Inflammatory macrophage treated with lipopolysaccharide for 1 hour (primary cell): ENCODE measurements around the gene WDR6.
A peak's percentile ranks its signal among the peaks of the same experiment; 100 is the strongest.

Experiments
- DNase-seq, 2 donors: peaks; one replicate each; pipeline ENCODE4 v3.0.0-alpha.2; 2020 to 2022

WDR6 gene

DNA sequence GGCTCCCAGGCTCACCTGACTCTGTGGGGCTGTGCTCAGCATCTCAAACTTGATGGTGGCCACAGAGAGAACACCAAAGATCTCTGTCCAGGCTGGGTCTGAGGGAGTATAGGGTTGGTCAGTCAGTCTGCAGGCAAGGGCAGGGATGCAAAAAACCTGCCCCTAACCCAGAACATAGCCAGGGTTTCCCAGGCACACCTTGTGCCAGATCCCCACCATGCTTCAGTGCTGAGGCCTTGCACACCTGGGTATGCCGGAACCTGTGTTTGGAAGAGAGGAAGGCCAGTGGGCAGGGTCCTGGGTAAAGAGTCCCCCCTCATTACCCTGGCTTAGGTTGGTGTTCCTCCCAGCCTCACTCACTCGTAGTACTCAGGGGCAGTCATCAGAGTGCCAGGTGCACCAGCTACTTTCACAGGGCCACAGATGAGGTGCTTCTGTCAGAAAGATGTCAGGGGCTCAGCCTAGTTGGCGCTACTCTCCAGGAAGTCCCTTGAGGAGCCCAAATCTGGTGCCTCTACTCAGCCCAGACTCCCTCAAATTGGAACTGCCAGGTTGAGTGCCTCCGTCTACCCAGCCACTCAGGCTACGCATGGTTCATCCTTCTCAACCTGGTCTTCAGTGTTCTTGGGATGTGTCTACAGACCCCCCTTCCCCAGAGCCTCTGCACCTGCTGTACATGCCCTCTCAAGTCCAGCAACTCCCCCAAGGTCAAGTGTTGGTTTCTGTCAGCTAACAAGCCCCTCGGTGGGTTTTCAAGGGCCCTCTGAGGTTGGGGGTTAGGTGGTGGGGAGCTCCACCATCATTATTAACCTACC is 9.4 kb downstream of the WDR6 start:
- DNase-seq = no peak

DNA sequence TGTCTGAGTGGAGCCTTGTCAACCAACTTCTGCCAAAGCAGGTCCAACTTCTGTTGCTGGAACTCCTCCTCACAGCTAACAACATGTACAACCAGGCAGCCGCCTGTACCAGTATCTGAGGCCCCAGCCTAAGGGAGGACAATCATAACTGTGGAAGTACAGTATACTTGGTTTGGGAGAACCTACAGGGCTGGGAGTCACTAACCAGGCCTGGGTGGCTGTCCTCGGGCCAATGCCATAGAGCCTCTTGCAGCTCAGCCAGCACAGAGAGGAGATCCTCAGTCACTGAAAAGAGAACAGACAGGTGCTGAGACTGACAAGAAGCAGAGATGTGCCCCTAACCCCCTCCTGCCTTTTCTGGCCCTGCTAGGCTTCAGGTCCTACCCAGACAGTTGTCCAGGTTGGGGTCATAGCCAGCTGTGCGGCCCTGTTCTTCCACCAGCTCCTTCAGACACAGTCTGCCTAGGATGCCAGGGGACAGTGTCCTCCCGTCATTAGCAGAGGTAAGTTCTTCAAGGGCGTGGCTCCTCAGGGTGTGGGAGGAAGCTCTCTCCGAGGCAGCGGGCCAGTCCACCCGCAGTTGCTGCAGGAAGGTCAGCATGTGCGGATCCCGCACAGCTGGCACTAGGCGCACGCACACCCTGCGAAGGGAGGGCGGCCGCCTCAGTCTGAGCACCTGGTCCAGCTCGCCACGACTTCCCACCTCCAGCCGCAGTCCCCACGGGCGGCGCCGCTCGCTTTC is 10.2 kb downstream of the WDR6 start:
- DNase-seq = peak in 1 of 2 donors; percentile 17

DNA sequence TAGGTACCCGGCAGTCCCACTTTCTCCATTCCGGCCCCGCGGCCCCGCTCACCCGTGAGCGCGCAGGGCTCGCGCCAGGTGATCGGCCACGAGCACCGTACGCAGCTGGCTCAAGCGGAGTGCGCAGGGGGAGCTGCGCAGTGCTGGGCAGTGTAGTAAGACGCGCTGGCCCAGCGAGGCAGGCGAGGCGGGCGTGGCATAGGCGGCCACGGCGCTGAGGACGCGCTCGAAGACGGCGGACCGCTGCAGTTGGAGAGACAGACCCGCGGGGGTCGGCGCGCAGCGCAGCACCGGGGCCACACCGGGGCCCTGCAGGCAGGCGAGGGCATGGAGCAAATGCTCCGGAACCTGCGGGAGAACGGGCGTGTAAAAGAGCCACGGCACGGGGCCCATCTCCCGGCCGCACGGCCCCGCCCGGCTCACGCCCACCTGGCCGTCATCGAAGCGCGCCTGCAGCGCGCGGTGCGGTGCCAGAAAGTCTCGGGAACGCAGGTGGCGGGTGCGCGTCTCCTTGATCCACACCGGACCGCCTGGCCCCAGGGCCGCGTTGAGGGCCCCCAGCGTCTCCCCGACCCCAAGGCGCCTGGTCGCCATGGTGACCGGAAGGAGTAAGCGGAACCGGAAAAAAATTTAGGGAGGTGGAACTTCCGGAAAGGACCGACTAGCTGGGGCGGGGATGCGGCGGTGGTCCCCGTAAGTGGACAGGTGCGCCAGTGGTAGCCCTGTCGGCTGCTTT is 10.9 kb downstream of the WDR6 start, which contains the start of gene DALRD3:
Gene DALRD3 (minus strand): TSS at position 610 of the 736 bp plus-strand sequence. CDS start 16 bp downstream, at position 594.
- peak; percentile 40 to 44 for DNase-seq

DNA sequence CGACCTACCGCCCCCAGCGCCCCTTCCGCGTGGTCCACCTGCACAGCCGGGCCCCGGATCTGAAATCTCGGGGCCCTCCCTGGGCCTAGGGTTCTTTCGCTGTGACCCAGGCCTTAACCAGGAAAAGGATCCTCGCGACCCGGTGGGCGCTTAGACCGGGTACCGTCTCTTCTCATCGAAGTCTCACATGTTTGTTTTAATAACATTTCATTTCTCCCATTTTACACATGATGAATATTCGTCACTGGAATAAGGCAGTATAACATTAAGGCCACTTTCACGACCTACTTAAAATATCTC is 11.5 kb downstream of the WDR6 start:
- no peak for DNase-seq

DNA sequence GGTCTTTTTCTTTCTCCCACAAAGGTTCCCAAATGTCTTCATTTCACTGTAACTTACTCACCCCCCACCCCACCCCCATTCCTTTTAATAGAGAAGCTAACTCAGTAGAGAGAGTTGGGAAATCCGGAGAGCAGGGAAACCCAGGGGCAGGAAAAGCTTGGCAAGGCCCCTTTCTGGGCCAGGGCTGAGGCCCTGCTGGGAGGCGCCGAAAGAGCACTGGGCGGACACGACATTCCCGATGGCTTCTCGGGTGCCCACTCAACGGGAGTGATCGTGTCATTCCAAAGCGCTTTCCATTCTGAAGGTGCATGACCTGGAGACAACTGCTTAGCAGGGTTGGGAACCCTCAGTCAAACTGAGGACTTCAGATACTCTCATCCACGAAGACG is 12.7 kb downstream of the WDR6 start:
- peak; percentile 86 to 92 for DNase-seq

DNA sequence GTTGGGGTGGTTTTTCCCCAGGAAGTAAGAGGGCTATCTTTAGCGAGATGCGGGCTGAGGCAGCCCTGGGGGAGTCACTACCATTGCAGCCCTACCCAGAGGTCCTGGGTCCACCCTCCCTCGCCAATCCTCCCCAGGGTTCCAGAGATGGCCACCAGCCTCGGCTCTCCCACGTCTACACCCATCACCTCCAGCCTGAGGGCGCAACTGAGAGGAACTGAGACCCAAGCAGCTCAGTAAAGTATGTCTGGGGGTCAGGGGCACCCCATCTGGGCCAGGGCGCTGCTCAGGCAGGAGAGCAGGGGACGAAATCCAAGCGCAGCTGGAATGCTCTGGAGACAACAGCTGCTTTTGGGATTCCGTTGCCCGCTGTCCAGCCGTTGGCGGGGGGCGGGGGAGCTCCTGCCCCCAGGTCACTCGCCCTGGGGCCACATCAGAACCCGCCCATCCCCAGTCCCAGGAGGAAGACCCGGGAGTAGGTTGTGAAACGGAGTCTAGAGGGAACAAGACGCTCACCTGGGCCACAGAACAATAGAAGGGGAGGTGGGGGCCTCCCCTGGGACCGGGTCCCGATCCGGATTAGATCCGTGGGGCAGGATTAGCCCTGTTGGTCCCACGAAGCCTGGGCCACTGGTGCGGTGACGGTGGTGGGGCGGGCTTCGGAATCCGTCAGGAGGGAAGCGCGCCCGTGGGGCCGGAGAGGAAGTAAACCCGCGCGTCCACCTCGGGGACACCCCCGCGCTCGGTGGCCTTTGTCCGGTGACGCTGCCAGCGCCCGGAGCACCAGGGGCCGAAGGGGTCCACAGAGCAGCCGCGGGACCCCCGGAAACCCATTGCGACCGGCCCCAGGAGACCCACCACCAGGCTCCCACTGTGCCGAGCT is 13.4 kb downstream of the WDR6 start:
- DNase-seq = peak; percentile 72 to 74

DNA sequence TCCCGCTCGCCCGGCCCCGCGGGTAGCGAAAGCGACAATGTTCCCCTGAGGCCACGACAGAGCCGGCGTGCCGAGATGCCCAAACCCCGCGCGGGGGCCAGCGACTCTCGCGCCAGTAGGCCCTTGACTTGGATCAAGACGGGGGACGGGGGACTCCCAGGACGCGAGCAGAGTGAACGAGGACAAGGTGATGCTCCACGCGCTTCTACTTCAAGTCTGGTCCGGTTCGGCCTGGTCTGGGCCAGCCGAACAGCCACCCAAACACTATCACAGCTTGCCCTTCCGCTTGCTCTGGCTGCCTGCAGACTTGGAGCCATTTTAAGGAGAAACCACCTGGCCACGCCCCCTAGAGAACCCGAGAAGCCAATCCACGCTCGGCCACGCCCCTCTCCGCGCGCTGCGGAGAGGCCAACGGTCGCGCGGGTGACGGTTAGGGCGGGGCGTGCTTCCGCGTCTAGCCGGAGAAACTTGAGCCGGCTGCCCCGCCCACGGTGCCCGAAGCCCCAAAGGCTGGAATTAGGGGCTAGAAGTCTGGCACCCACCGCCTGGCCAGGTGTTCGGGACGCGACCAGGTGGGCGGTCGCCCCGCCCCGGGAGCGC is 14.1 kb downstream of the WDR6 start:
- DNase-seq = peak; percentile 96 to 100

DNA sequence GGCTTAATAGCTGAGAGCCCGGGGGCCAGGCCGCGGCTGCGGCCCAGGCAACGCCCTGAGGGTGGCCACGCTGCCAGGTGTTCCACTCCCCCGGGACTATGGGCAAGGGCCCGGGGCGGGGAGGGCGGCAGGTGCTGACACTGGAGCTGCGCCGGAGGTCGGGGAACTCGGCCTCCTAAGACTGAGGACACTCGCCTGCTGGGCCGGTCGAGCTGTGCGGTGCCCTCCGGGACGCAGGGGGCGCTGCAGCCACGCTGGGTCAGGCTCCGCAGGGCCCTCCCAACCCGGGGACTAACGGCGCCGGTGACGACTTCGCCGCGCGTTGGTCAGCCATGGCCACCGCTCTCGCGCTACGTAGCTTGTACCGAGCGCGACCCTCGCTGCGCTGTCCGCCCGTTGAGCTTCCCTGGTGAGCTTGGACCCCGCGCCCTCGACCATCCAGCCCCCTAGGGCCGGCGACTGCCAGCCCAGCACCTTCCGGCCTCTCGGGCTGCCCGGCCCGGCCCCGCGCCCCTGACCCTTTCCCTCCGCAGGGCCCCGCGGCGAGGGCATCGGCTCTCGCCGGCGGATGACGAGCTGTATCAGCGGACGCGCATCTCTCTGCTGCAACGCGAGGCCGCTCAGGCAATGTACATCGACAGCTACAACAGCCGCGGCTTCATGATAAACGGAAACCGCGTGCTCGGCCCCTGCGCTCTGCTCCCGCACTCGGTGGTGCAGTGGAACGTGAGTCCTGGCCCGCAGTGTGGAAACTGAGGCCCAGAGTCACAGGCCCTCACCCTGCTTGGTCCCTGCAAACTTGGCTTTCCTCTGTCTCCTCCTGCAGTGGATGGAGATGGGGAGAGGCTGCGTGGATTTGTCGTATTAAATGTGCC is 14.9 kb downstream of the WDR6 start, which contains the start of gene NDUFAF3:
Gene NDUFAF3 (plus strand): TSS at position 309 of the 875 bp plus-strand sequence. CDS start 24 bp downstream, at position 333.
- DNase-seq = peak; percentile 87 to 96

DNA sequence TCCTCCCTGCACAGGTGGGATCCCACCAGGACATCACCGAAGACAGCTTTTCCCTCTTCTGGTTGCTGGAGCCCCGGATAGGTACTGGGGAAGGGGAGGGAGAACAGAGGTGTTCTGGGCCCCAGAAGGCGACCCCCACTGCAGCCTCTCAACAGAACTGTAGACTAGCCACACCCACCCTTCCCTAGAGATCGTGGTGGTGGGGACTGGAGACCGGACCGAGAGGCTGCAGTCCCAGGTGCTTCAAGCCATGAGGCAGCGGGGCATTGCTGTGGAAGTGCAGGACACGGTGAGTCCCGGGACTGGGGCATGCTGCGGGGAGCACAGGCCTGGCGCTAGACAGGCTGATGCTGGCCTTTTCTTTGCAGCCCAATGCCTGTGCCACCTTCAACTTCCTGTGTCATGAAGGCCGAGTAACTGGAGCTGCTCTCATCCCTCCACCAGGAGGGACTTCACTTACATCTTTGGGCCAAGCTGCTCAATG is 15.5 kb downstream of the WDR6 start:
- DNase-seq = no peak

DNA sequence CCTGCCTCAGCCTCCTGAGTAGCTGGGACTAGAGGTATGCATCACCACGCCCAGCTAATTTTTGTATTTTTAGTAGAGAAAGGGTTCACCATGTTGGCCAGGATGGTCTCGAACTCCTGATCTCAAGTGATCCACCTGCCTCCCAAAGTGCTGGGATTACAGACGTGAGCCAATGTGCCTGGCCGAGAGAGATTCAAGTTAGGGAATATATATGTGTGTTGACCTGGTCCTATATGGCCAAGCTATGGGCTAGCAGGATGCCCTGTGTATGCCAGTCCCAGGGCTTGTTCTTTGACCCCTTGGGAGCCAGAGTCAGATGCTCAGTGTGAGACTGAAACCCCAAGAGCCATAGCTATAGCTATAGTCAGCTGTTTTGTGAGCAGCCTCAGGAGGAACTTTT is 16.6 kb downstream of the WDR6 start:
- no peak for DNase-seq

DNA sequence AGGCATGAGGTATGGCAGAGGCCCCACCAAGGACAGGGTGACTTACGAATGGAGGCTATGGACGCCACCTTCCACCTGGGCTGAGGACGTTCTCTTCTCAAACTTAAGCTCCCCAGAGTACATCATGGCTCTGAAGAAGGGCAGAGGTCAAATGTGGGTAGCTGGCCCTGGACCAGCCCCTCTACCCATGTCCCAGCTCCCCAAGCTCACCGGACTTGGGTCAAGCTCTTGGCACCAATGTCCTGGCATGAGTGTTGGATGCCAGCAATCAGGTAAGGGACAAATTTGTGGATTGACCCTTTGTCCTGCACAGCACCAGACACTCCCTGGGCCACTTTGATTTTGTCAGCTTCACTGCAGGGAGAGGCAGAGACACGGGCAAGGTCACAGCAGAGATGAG is 17.3 kb downstream of the WDR6 start:
- DNase-seq = no peak

DNA sequence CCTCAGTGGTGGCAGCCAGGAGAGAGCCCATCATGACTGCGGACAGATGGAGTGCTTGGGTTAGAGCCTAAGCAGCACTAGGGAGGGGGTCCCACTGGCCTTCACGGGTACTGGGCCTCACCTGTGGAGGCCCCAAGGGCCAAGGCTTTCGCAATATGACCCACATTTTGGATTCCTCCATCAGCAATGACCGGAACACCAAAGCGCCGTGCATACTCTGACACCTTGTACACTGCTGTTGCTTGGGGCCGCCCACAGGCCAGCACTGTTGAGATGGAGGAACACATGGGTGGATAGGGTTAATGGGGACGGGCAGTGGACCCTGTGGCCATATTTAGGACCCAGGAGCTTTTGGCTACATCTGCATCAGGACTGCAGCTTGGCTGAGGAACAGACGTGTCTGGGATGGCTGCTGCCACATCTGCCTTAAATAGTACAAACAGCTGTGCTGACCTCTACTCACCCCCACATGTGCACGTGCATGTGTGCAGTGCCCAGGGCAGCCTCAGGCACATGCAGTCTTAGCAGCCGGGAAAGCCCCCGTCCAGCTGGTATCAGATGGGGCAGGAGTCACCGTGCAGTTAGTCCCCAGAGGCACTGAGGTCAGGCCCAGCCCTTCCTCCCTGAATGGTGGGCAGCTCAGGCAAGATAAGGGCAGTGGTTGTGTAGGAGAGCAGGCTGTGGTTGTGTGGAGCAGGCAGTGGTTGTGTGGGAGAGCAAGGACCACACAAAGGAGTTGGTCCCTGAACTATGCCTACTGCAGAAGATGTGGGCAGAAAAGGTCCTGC is 18.0 kb downstream of the WDR6 start:
- no peak for DNase-seq

DNA sequence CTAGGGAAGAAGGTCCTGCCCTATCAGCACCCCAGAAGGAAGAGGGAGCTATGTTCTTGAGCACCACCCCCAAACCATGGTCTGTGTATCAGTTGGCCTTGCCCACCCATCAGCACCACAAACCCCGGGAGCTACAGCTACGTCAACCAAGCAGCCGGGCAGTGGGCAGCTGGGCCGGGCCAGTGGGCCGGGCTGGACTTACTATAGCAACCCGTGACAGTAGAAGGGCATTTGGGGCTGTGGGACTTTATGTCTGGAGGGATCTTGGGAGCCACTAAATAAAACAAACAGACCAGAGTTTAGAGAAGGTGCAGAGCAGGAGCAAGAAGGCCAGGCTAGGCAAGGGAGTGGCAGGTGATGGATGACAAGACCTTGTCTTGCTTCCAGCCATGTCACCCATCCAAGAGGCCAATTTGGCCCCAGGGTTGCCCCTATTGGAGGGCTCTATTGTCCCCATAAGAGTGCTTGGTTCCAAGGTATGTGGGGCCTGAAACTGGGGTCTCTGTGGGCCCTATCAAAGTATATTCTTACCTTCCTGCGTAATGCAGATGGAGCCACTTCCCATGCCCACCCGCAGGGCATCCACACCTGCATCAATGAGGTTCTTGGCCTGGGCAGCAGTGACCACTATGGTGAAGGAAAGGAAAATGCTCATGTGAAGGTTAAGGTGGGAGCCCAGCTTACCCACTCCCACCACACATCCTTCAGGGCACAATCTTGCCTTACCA is 18.8 kb downstream of the WDR6 start:
- DNase-seq = no peak

DNA sequence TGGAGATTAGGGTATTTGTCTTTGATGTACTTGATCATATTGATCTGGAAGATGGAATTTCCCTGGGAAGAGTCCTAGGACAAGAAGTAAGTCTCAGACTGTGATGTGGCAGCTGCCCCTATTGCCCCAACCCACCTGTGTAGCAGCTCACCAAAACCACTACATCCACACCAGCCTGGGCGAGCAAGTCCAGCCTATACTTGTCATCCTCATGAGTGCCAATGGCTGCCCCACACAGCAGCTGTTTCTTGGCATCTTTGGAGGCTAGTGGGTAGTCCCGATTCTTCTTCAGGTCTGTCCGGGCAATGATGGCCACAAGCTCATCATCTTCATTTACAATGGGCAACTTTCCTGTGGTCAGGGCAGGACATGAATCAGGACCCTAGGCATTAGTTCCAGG is 19.3 kb downstream of the WDR6 start:
- DNase-seq = no peak

DNA sequence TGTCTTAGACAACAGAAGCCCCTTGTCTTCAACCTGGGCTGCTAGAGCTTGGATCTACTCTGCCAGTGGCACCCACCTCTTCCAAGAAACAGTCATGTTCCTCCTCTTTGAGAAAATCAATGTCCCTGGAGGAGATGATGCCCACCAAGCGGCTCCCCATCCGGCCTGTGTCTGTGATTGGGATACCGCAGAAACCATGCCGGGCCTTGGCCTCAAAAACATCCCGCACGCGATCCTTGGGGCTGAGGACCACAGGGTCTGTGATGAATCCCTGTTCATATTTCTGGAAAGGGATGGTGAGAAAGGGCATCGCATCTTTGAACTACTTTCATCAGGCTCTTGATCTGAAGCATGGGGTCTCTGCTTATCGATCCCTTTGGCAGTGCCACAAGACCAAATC is 20.4 kb downstream of the WDR6 start:
- no peak for DNase-seq

DNA sequence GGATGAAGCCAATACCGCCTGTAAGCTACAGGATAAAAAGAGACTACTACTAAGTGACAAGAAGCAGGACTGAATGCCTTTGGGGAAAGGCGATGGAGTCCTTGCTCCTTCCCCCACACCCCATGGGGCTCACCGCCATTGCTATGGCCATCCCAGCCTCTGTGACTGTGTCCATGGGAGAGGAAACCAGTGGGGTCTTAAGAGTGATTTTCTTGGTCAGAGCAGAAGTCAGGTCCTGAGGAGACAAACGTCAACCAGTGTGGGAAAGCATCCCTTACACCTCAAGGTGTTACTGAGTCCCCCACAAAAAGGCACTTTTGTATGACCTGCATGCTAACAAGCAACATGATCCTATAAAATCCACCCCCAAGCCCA is 21.1 kb downstream of the WDR6 start:
- DNase-seq = no peak

DNA sequence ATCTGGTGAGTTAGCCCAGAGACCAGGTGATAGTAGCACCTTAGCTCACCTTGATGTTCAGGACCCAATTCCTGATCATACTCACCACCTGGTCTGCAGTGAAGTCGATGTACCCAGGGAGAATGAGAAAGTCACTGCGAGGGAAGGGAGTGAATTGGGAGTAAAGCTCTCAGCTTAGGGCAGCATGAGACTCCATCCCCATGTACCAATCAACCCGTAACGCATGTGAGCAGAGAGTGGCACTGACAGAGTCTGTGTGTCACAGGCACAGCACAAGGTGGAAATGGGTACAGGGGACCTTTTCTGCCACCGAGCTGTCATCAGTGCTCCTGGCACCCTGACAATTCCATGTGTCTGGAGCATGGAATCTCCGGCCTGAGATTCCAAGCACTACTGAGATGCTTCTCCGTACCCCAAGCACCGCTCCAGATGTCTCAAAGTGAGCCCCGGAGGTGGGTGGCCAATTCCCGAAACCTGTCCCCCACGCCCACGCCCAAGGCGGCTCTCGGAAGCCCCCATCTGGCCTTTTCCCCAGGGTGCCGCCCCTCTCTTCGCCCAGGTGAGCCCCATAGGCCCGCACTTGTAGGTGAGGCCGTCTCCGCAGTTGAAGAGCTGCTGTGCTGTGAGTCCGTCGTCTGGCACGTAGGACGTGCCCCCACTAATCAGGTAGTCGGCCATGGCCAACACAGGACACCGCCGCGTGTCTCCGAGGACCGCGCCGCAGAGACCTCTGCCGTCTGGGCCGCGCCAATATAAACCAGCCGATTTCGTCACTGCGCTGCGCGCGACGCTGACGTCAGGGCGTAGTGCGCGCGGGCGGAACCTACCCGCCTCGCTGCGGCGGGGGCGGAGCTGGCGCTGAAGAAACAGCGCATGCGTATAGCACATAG is 21.7 kb downstream of the WDR6 start, which contains the start of gene IMPDH2:
Gene IMPDH2 (minus strand): TSS at position 726 of the 890 bp plus-strand sequence. CDS start 48 bp downstream, at position 678.
- DNase-seq = peak; percentile 91 to 99

DNA sequence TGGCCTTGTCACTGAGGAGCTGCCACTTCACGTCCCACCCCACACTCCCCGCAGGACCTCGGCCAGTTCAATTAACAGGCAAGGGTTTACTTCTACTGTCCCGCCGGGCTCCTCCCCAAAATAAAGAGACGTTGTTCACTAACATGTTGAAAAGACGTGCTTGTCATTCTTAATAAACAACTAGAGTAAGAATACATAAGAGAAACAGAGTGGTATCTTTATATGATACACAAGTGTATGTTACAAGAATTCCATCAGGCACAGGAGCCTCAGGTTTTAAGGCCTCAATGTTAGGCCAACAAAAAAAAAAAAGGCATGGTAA is 22.3 kb downstream of the WDR6 start:
- no peak for DNase-seq
